Measurements from ENCODE around the gene ZPBP. TPM values are rescaled to one million over a fixed set of nuclear protein-coding genes. Genes with fewer than 3 reads are reported as not detected.

The ZPBP gene
- total and polyA plus RNA-seq, 2 donors (not counting 3 experiments of a cell fraction or from before 2014, with no cell fraction given): not detected

GRCh38 chr7:50121286-50121685 lies 28.2 kb upstream of the ZPBP start:
- dilution Hi-C loops (cut with MboI; ENCODE audit: extremely low pct_ligation_motif_present, low sequenced_read_pairs): no loop called here

More at GRCh38 chr7:50121286-50121685, 28.2 kb upstream of the ZPBP start:
- DNase-seq (ENCODE audit: low read depth, low spot score) (no peak), FAIRE-seq (no peak)
- no peak overlapping the region for H2AFZ ChIP-seq (ENCODE audit: low read depth, low read length)
- no peak overlapping the region for H3K4me2 ChIP-seq (ENCODE audit: insufficient read depth, low read length)
- ChIA-PET POLR2A (no interaction called here), CTCF (no interaction called here)
- H3K9me1 ChIP-seq (replicated peaks; ENCODE audit: control insufficient read depth, extremely low read depth, insufficient read depth, low read length): no peaks in the 10 kb centered on the region
- H3K79me2 ChIP-seq (ENCODE audit: control insufficient read depth, insufficient read depth, low read length): no peaks in the 10 kb centered on the region
- no peak overlapping the region for H3K27ac ChIP-seq (ENCODE audit: insufficient read depth, low read depth, low read length)
- BruUV-seq (replicated peaks): no TSS peak
- H3K9me3 ChIP-seq (replicated peaks; ENCODE audit: control insufficient read depth, insufficient read depth, low read length): no peaks in the 10 kb centered on the region
- TF ChIP-seq MYC (IDR thresholded peaks at IDR 0.05; ENCODE audit: low read depth, low read length) (no peak), CTCF (IDR thresholded peaks at IDR 0.05; ENCODE audit: extremely low read depth in 1 of 2, insufficient read depth in 1 of 2, low read depth in 1 of 2, low read length in 2 of 2) (no peak), GATA2 (IDR thresholded peaks at IDR 0.05; ENCODE audit: insufficient read depth, insufficient read length, low read depth, low read length) (no peak), POLR2A (IDR thresholded peaks at IDR 0.05; ENCODE audit: low read depth, low read length) (no peak), EZH2 (IDR thresholded peaks at IDR 0.05; ENCODE audit: borderline replicate concordance, low read depth, low read length, severe bottlenecking) (no peak), FOS (IDR thresholded peaks at IDR 0.05; ENCODE audit: borderline replicate concordance, insufficient read depth, low read length) (no peak)
- no peaks in the 10 kb centered on the region for H3K27me3 ChIP-seq (ENCODE audit: control insufficient read depth in 2 of 2, insufficient read depth in 2 of 2, low read length in 2 of 2)
- H3K36me3 ChIP-seq (ENCODE audit: control insufficient read depth in 2 of 2, extremely low read depth in 1 of 2, insufficient read depth in 2 of 2, low read length in 2 of 2): no peaks in the 10 kb centered on the region
- no peak overlapping the region for H3K9ac ChIP-seq (replicated peaks; ENCODE audit: extremely low read depth, insufficient read depth, low read length)
- no peak overlapping the region for H3K4me3 ChIP-seq (replicated peaks in 1 of 3; ENCODE audit: insufficient read depth in 1 of 3, low read depth in 1 of 3, low read length in 3 of 3)
- H4K20me1 ChIP-seq (replicated peaks; ENCODE audit: control insufficient read depth, extremely low read depth, insufficient read depth, low read length): no peaks in the 10 kb centered on the region
- no peaks in the 10 kb centered on the region for H3K4me1 ChIP-seq (ENCODE audit: control insufficient read depth, extremely low read depth, insufficient read depth, low read length)
- intact Hi-C loops (cut with micrococcal nuclease): no loop called here

All from endothelial cell of umbilical vein (primary cell).